Stomach (tissue), 4 donors: ENCODE measurements around the gene PLIN5.

ENCODE experiments used
- POLR2AphosphoS5 ChIP-seq, 3 donors: sonication (generic); formaldehyde crosslinking; IDR thresholded peaks; one replicate each; pipeline ENCODE4 v1.6.1; 2016; ENCODE audit warnings: antibody characterized with exemption in 3 of 3
- TF ChIP-seq, protein P1 (sequence below), 7 experiments: fragments of 450-650 bp in 4 of 7; fragments of 200-600 bp in 3 of 7; sonication (generic) in 3 of 7; IDR thresholded peaks; one replicate each; pipeline ENCODE4 v1.5.1; 2016 to 2019; ENCODE audit warnings: antibody characterized with exemption in 7 of 7, control low read depth in 2 of 7, mild to moderate bottlenecking in 1 of 7

DNA sequence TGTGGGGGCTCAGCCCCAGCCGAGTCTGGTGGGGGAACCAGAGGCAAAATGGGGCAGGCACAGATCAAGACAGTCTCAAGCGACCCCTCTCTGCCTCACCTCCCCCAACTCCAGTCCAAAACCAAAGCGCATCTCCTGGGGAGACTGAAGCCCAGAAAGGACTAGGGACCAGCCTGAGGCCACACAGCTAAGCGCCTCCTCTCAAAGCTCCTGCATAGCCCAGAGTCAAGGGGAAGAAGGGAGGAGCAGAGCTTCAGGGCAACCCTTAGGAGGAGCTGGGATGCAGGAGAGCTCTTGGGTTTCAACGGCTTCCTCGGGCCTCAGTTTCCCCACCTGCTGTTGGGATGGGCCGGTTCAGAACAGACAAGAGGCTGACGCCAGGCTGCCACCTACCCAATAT is 44.4 kb upstream of the PLIN5 start:
- TF ChIP-seq, protein P1, sequence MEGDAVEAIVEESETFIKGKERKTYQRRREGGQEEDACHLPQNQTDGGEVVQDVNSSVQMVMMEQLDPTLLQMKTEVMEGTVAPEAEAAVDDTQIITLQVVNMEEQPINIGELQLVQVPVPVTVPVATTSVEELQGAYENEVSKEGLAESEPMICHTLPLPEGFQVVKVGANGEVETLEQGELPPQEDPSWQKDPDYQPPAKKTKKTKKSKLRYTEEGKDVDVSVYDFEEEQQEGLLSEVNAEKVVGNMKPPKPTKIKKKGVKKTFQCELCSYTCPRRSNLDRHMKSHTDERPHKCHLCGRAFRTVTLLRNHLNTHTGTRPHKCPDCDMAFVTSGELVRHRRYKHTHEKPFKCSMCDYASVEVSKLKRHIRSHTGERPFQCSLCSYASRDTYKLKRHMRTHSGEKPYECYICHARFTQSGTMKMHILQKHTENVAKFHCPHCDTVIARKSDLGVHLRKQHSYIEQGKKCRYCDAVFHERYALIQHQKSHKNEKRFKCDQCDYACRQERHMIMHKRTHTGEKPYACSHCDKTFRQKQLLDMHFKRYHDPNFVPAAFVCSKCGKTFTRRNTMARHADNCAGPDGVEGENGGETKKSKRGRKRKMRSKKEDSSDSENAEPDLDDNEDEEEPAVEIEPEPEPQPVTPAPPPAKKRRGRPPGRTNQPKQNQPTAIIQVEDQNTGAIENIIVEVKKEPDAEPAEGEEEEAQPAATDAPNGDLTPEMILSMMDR (IDR thresholded peaks at IDR 0.05): no peak
- TF ChIP-seq POLR2AphosphoS5 (IDR thresholded peaks at IDR 0.05): no peak
